Lower leg skin (tissue), 4 donors: ENCODE data around the gene FARSB. TPM values are rescaled to one million over a fixed set of nuclear protein-coding genes. Genes with fewer than 3 reads are reported as not detected.

Experiments
- DNase-seq, 2 donors: peaks; one replicate each; pipeline ENCODE4 v3.0.0-alpha.2; 2019; ENCODE audit warnings: low spot score in 2 of 2
- H3K4me3 ChIP-seq: fragments of 200-600 bp; sonication (generic); 2 replicates; pipeline ENCODE4 v1.5.1; 2017; ENCODE audit warnings: mild to moderate bottlenecking, low read depth; ENCODE audit not compliant: poor library complexity, severe bottlenecking
- POLR2A ChIP-seq, 2 donors: fragments of 450-650 bp; IDR thresholded peaks; one replicate each; pipeline ENCODE4 v1.6.1; 2016 to 2017; ENCODE audit warnings: antibody characterized with exemption in 2 of 2, mild to moderate bottlenecking in 1 of 2, moderate library complexity in 1 of 2
- WGBS, 2 donors: methylation state at CpG; one replicate each; pipeline ENCODE4 v1.1.5; 2018; 5-methylcytosine and 5-hydroxymethylcytosine counted together
- intact Hi-C: fragments of 100-400 bp; cut with DNase I; formaldehyde crosslinking; loops from one replicate; pipeline ENCODE4 v1.15.0; 2023; ENCODE audit warnings: low total_unique reads
- total RNA-seq, 4 donors: library from RNA; depleted of rRNA; stranded (reverse); fragments of >200 nt; gene quantifications; one replicate each; pipeline ENCODE4 v1.1.0, GENCODE V29; 2016
- TF ChIP-seq, protein P1 (sequence below), 3 donors: fragments of 450-650 bp; IDR thresholded peaks; one replicate each; pipeline ENCODE4 v1.5.1; 2016; ENCODE audit warnings: antibody characterized with exemption in 3 of 3, mild to moderate bottlenecking in 3 of 3, moderate library complexity in 2 of 3

FARSB gene
- total RNA-seq, 4 donors from 2014 or later = 8.6 to 12.2 (median 11.2) TPM

DNA sequence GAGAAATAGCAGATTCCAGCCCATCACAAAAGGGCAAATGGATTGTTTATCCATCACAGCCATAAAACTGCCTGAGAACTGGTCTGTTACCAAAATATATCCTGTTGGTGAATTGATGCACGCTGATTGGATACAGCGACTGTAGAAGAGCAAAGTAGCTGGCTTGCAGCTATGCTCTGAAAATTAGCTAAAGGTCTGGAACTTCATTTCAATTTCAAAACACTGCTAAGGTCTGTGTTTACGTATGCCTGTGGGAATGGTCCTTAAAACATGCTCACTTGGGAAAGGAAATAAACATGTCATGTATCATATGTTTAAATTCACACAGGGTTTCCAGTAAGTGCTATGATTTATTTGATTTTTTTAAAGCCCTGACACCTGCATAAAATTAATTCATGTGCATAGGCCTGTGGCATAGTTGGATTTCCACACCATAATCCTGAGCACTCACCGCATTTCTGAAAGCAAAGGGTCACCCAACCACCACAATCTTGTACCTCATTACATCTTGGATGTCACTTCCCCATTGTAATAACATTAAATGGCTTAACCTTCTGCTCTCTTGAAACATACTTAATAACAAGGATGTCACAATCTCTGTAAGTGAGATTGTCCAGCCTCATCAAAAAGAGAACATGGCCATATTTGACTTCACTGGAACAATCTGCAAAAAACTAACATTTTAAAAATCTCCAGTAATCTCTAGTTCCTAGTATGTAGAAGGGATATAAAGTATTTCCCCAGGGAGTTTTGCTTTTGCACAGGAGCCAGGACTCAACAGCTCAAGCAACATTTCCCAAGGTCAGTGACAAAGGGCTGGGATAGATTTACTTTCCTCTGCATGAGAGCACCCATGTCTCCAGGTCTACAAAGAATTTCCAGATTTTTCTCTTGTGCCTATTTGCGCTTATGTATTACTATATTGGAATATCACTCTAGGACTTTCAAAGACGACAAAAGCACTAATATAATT, 109.8 kb downstream of the FARSB start:
- intact Hi-C loops = loop anchor here (5.0 kb wide), 1 partner anchor 1314 kb away; no protein-coding TSS in a partner anchor
- DNase-seq = no peak
- WGBS, 2 donors = 60 to 67% methylated on average over 6 of the region's 6 CpGs

DNA sequence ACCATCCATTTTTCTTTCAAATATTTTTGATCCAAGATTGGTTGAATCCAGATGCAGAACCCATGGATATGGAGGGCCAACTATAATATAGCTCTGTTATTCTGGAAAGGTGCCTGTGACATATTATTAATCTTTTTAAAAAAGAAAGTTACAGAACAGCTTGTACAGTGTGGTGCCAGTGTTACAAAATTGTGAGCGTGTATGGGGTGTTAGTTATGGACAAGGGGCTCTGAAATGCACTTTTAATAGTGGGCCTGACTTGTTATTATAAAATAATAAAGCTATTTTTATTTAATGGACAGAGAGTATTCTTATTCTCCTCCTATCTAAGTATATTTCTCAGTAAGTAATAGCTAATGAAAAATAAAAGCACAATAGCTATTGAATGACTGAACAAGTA, 111.2 kb downstream of the FARSB start:
- no peak overlapping the region for H3K4me3 ChIP-seq
- WGBS, 2 donors = 68 to 93% methylated on average over 1 of the region's 1 CpG
- no peak for DNase-seq
- no peak for TF ChIP-seq POLR2A (IDR thresholded peaks at IDR 0.05)
- TF ChIP-seq, protein P1, sequence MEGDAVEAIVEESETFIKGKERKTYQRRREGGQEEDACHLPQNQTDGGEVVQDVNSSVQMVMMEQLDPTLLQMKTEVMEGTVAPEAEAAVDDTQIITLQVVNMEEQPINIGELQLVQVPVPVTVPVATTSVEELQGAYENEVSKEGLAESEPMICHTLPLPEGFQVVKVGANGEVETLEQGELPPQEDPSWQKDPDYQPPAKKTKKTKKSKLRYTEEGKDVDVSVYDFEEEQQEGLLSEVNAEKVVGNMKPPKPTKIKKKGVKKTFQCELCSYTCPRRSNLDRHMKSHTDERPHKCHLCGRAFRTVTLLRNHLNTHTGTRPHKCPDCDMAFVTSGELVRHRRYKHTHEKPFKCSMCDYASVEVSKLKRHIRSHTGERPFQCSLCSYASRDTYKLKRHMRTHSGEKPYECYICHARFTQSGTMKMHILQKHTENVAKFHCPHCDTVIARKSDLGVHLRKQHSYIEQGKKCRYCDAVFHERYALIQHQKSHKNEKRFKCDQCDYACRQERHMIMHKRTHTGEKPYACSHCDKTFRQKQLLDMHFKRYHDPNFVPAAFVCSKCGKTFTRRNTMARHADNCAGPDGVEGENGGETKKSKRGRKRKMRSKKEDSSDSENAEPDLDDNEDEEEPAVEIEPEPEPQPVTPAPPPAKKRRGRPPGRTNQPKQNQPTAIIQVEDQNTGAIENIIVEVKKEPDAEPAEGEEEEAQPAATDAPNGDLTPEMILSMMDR (IDR thresholded peaks at IDR 0.05) = no peak
- intact Hi-C loops = loop anchor here (5.0 kb wide), 1 partner anchor 1312 kb away; no protein-coding TSS in a partner anchor

More for the DNA sequence above, 109.8 kb downstream of the FARSB start:
- TF ChIP-seq POLR2A (IDR thresholded peaks at IDR 0.05) = no peak
- TF ChIP-seq, protein P1 (IDR thresholded peaks at IDR 0.05) = no peak
- H3K4me3 ChIP-seq = no peak overlapping the region

DNA sequence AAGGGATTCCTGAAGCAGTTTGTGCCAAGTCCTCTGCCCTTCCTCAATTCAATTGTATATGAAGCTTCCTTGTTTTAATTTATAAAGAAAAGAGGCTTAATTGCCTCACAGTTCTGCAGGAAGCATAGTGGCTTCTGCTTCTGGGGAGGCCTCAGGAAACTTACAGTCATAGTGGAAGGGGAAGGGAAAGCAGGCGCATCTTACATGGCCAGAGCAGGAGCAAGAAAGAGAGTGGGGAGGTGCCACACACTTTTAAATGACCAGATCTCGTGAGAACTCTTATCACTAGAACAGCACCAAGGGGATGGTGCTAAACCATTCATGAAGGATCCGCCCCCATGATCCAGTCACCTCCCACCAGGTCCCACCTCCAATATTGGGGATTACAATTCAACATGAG, 117.4 kb downstream of the FARSB start:
- DNase-seq = no peak
- intact Hi-C loops = no loop called here
- 87 to 88% methylated on average over 3 of the region's 3 CpGs for WGBS, 2 donors
- H3K4me3 ChIP-seq = no peak overlapping the region
- TF ChIP-seq POLR2A (IDR thresholded peaks at IDR 0.05) = no peak
- TF ChIP-seq, protein P1 (IDR thresholded peaks at IDR 0.05) = no peak

DNA sequence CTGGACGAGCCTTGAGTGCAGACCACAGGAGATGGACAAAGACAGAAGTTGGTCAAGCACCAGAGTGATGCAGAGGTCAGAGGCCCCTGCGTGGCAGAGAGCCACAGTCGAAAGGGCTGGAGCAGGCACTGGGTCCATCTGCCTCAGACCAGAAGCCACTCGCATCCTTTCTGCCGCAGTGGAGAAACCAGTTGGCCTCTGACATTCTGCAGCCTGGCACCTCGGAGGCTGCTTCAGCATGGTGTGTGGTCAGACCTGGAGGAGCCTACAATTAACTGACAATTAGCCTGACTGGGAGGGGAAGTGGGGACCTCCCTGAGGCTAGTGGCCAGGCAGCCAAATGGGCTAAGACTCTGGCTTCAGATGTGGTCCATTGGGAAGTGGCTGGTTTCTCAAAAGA, 120.4 kb downstream of the FARSB start:
- no peak for DNase-seq
- TF ChIP-seq, protein P1 (IDR thresholded peaks at IDR 0.05) = no peak
- WGBS, 2 donors = 60 to 77% methylated on average over 6 of the region's 6 CpGs
- intact Hi-C loops = no loop called here
- no peak overlapping the region for H3K4me3 ChIP-seq

DNA sequence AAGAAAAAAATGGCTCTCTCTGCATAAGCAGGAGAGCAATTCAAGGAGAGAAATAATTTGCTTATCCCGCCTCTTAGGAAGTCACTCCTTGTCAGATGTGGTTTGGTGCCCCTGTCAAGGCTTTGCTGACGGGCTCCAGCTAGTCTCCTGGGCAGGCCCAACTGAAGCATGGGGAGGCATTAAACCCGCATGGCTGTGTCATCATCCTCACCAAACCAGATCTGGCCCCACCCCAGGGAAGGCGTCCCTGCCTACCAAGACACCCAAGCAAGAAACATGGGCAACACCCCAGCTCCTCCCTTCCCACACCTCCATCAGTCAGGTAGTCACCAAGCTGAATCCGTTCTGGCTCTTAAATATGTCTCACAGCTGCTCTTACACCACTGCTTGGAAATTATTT, 123.6 kb downstream of the FARSB start:
- intact Hi-C loops = no loop called here
- 49 to 58% methylated on average over 5 of the region's 5 CpGs for WGBS, 2 donors
- TF ChIP-seq POLR2A (IDR thresholded peaks at IDR 0.05) = no peak
- TF ChIP-seq, protein P1 (IDR thresholded peaks at IDR 0.05) = no peak
- DNase-seq = peak; percentile 80 to 87
- H3K4me3 ChIP-seq = no peak overlapping the region
